Lung (tissue), 12 donors: ENCODE results near the gene ZNF777. TPM values are rescaled to one million over a fixed set of nuclear protein-coding genes. Genes with fewer than 3 reads are reported as not detected.

ENCODE experiments used
- ATAC-seq: fragments of 200-7000 bp; cut with Tn5 transposase; one replicate; pipeline ENCODE4 v1.9.1; 2020; ENCODE audit warnings: moderate number of reproducible peaks; ENCODE audit not compliant: insufficient read depth, low FRiP score
- DNase-seq, 3 donors: peaks; one replicate each; pipeline ENCODE4 v3.0.0-alpha.2; 2013 to 2017
- H3K27ac ChIP-seq, 2 donors: one replicate each; pipeline ENCODE4 v1.5.1; 2013; ENCODE audit warnings: mild to moderate bottlenecking in 2 of 2, moderate library complexity in 2 of 2, control low read depth in 1 of 2, inconsistent platforms in 1 of 2, low read depth in 1 of 2, low read length in 1 of 2
- H3K27me3 ChIP-seq, 3 donors: one replicate each; pipeline ENCODE4 v1.5.1; 2013; ENCODE audit warnings: low read length in 2 of 3; ENCODE audit not compliant: control insufficient read depth in 3 of 3, insufficient read depth in 3 of 3
- H3K36me3 ChIP-seq, 4 donors: one replicate each; pipeline ENCODE4 v1.5.1; 2013; ENCODE audit warnings: low read length in 4 of 4, mild to moderate bottlenecking in 1 of 4, moderate library complexity in 1 of 4; ENCODE audit not compliant: control insufficient read depth in 4 of 4, insufficient read depth in 4 of 4
- H3K4me1 ChIP-seq, 5 donors: one replicate each; pipeline ENCODE4 v1.5.1; 2013; ENCODE audit warnings: low read length in 5 of 5, mild to moderate bottlenecking in 2 of 5, moderate library complexity in 1 of 5; ENCODE audit not compliant: control insufficient read depth in 5 of 5, insufficient read depth in 5 of 5
- H3K4me3 ChIP-seq: one replicate; pipeline ENCODE4 v1.5.1; 2013; ENCODE audit warnings: mild to moderate bottlenecking, control low read depth, moderate library complexity
- H3K9ac ChIP-seq, 2 donors: one replicate each; pipeline ENCODE4 v1.5.1; 2013; ENCODE audit warnings: low read length in 2 of 2, control low read depth in 1 of 2; ENCODE audit not compliant: insufficient read depth in 1 of 2
- H3K9me3 ChIP-seq, 4 donors: one replicate each; pipeline ENCODE4 v1.5.1; 2013; ENCODE audit warnings: low read length in 3 of 4, mild to moderate bottlenecking in 1 of 4, moderate library complexity in 1 of 4; ENCODE audit not compliant: control insufficient read depth in 4 of 4, insufficient read depth in 3 of 4
- WGBS, 2 donors: extraction: QIAGEN DNeasy Blood & Tissue Kit; methylation state at CpG; one replicate each; pipeline ENCODE4 v1.1.7; 2013; 5-methylcytosine and 5-hydroxymethylcytosine counted together
- polyA plus RNA-seq, 2 donors: library from polyadenylated mRNA; stranded (reverse); fragments of 200-250 nt; gene quantifications; one replicate each; pipeline ENCODE4 v1.2.1, GENCODE V29; 2013
- total RNA-seq, 2 donors: library from RNA; depleted of rRNA in 1 of 2; stranded (reverse); fragments of >200 nt in 1 of 2; gene quantifications; one replicate each; pipeline ENCODE4 v1.2.1, GENCODE V29; 2014 to 2021
- TF ChIP-seq, protein P1 (sequence below): IDR thresholded peaks from 2 replicates; pipeline ENCODE4 v1.5.1; 2012; ENCODE audit warnings: mild to moderate bottlenecking; ENCODE audit errors: control extremely low read depth, extremely low read depth
- donor health status: control.
- donor health status: control.
- donor health status: Bipolar disorder and iron deficiency.
- donor health status: healthy.
- donor health status: DM: yes; HTN: yes; CAD: no.

The ZNF777 gene
- total and polyA plus RNA-seq, 4 donors, result 7.6 to 12.3 (median 8.6) TPM

DNA sequence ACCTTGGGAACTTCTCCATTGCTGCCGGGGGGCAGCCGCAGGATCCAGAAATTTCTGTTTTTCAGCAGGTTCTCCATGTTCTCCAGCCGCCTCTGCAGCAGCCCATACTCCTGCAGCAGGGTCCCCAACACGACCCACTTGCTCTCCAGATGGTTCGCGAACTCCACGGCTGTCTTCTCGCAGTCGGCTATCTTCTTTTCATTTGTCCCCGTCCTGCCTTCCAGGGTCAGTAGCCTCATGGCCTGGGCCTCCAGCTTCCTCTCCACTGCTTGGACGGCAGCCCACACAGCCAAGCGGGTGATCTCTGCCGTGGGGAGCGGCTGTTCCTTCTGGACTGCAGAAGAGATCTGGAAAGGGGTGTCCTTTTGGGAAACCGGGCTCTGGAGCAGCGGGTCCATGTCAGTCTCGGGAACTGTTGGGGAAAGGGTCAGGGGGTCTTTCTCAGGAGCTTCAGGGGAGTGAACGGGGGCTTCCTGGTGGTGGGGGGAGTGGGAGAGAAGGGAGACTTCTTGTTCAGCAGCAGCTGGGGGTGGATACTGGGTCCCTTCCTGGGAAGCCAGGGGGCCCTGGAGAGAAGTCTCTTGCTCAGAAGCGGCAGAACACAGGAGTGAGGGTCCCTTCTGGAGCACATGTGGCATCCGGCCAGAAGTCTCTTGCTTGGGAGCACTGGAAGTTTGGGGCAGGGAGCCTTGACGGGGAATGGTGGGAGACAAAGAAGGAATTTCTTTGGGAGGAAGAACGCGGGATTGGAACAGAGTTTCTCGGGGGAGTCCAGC is 5.5 kb downstream of the ZNF777 start:
- no peak overlapping the region for H3K27ac ChIP-seq
- TF ChIP-seq, protein P1, sequence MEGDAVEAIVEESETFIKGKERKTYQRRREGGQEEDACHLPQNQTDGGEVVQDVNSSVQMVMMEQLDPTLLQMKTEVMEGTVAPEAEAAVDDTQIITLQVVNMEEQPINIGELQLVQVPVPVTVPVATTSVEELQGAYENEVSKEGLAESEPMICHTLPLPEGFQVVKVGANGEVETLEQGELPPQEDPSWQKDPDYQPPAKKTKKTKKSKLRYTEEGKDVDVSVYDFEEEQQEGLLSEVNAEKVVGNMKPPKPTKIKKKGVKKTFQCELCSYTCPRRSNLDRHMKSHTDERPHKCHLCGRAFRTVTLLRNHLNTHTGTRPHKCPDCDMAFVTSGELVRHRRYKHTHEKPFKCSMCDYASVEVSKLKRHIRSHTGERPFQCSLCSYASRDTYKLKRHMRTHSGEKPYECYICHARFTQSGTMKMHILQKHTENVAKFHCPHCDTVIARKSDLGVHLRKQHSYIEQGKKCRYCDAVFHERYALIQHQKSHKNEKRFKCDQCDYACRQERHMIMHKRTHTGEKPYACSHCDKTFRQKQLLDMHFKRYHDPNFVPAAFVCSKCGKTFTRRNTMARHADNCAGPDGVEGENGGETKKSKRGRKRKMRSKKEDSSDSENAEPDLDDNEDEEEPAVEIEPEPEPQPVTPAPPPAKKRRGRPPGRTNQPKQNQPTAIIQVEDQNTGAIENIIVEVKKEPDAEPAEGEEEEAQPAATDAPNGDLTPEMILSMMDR, result no peak
- H3K9ac ChIP-seq, result no peak overlapping the region
- H3K4me1 ChIP-seq, result peaks cover 6 to 14% (median 10%) of the 10 kb centered on the region in 5 donors
- 93 to 95% methylated on average over 24 of the region's 24 CpGs for WGBS, 2 donors
- no peaks in the 10 kb centered on the region for H3K27me3 ChIP-seq
- H3K4me3 ChIP-seq, result no peak overlapping the region
- DNase-seq (no peak), ATAC-seq (no peak)
- H3K9me3 ChIP-seq, result peaks cover 0 to 2% (median 0%) of the 10 kb centered on the region in 4 donors
- H3K36me3 ChIP-seq, result peaks cover 12 to 36% (median 25%) of the 10 kb centered on the region in 4 donors

DNA sequence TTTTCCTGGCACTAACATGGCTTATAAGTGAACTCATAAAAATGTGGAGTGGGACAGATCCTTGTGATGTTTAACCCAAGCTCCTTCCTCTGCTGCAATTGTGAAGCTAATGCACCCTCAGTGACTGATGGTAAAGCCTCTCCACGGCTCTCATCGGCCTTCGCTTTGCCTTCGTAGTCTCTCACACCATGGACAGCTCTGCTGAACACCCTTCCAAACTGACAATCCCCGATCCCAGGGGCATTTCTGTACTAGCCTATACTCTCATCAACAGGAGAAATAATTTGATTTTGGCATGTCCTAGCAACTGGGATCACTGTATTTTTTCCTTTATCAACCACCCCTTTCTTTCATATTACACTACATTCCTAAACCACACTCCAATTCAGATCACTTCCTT is 6.1 kb downstream of the ZNF777 start:
- H3K9ac ChIP-seq, result no peak overlapping the region
- peaks cover 6 to 14% (median 10%) of the 10 kb centered on the region in 5 donors for H3K4me1 ChIP-seq
- H3K27ac ChIP-seq, result no peak overlapping the region
- 94 to 96% methylated on average over 5 of the region's 5 CpGs for WGBS, 2 donors
- no peak overlapping the region for H3K4me3 ChIP-seq
- H3K9me3 ChIP-seq, result peaks cover 0 to 4% (median 0%) of the 10 kb centered on the region in 4 donors
- TF ChIP-seq, protein P1, result no peak
- ATAC-seq, result no peak
- no peaks in the 10 kb centered on the region for H3K27me3 ChIP-seq
- H3K36me3 ChIP-seq, result peaks cover 18 to 42% (median 32%) of the 10 kb centered on the region in 4 donors
- no peak for DNase-seq

DNA sequence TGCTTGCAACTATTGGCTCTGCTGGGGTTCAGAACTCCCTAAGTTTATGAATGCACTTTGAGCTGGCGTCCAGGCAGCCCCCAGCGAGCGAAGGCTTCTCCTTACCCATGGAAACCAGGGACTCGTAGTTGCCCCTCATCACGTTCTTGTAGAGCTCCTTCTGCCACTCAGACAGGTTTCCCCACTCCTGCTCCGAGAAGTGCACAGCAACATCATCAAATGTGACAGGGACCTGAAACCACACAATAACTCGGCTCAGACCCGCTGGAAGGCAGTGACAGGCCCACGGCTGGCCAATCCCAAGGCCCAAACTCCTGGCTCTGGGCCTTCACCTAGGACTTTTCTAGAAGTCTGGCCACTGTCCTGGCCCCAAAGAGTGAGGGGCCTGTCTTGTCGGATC is 6.9 kb downstream of the ZNF777 start:
- H3K4me3 ChIP-seq, result no peak overlapping the region
- H3K36me3 ChIP-seq, result peaks cover 25 to 48% (median 36%) of the 10 kb centered on the region in 4 donors
- H3K27me3 ChIP-seq, result no peaks in the 10 kb centered on the region
- TF ChIP-seq, protein P1, result no peak
- H3K4me1 ChIP-seq, result peaks cover under 1 to 9% (median 6%) of the 10 kb centered on the region in 5 donors
- H3K9me3 ChIP-seq, result peaks cover 0 to 4% (median 0%) of the 10 kb centered on the region in 4 donors
- H3K9ac ChIP-seq, result no peak overlapping the region
- DNase-seq (no peak), ATAC-seq (no peak)
- H3K27ac ChIP-seq, result no peak overlapping the region
- WGBS, 2 donors, result 94 to 96% methylated on average over 10 of the region's 10 CpGs
